HEK293 (cell line): ENCODE measurements around the gene DEDD2.

Experiments
- CTCF ChIA-PET: fragments of 350-600 bp; formaldehyde crosslinking; extraction: SDS; loops from one replicate; lab custom pipeline; 2021; ENCODE audit warnings: antibody characterized with exemption; lab: Yijun Ruan, JAX
- POLR2A ChIA-PET: fragments of 300-600 bp; formaldehyde crosslinking; extraction: SDS; loops from one replicate; lab custom pipeline; 2020; ENCODE audit warnings: antibody characterized with exemption, inconsistent platforms; lab: Yijun Ruan, JAX
- H3K27ac ChIP-seq: fragments of 200-500 bp; sonication (Bioruptor generic); 2 replicates; pipeline ENCODE4 v1.5.1; 2014; ENCODE audit warnings: low read depth, low read length, control low read depth, inconsistent platforms; ENCODE audit errors: extremely low read depth
- H3K36me3 ChIP-seq, 2 experiments: fragments of 200-500 bp in 1 of 2; sonication (Bioruptor generic) in 1 of 2; 1 replicate in 1 of 2; 2 replicates in 1 of 2; pipeline ENCODE4 v1.5.1; 2014 to 2017; ENCODE audit warnings: inconsistent platforms in 2 of 2, low read length in 2 of 2; ENCODE audit not compliant: control insufficient read depth in 2 of 2, insufficient read depth in 1 of 2
- H3K4me1 ChIP-seq: fragments of 200-500 bp; sonication (Bioruptor generic); 2 replicates; pipeline ENCODE4 v1.5.1; 2014; ENCODE audit warnings: mild to moderate bottlenecking, low read length, inconsistent platforms; ENCODE audit not compliant: control insufficient read depth, insufficient read depth
- H3K4me3 ChIP-seq: 2 replicates; pipeline ENCODE4 v1.5.1; 2011; ENCODE audit warnings: low read depth, mild to moderate bottlenecking, control low read depth, low read length, moderate library complexity
- H3K9me3 ChIP-seq: fragments of 200-500 bp; sonication (Bioruptor generic); 2 replicates; pipeline ENCODE4 v1.5.1; 2014; ENCODE audit warnings: low read depth, low read length, inconsistent platforms; ENCODE audit not compliant: control insufficient read depth, insufficient read depth
- BCL11B ChIP-seq: fragments of 450-650 bp; formaldehyde crosslinking; IDR thresholded peaks from 2 replicates; pipeline ENCODE4 v1.5.1; 2016; ENCODE audit warnings: low read depth, missing biosample characterization, missing genetic modification characterization
- HOXA7 ChIP-seq: sonication (generic); formaldehyde crosslinking; IDR thresholded peaks from 2 replicates; pipeline ENCODE4 v1.8.1; 2022; ENCODE audit warnings: missing genetic modification reagents, borderline replicate concordance
- KLF7 ChIP-seq: fragments of 450-650 bp; formaldehyde crosslinking; IDR thresholded peaks from 2 replicates; pipeline ENCODE4 v1.5.1; 2016; ENCODE audit warnings: missing biosample characterization, missing genetic modification characterization, borderline replicate concordance
- PRDM1 ChIP-seq: fragments of 450-650 bp; formaldehyde crosslinking; IDR thresholded peaks from 2 replicates; pipeline ENCODE4; 2016; ENCODE audit warnings: missing biosample characterization, missing genetic modification characterization
- SALL2 ChIP-seq: fragments of 450-650 bp; formaldehyde crosslinking; IDR thresholded peaks from 2 replicates; pipeline ENCODE4 v1.5.0; 2017; ENCODE audit warnings: missing biosample characterization, mild to moderate bottlenecking, missing genetic modification characterization, borderline replicate concordance
- ZNF121 ChIP-seq: fragments of 450-650 bp; formaldehyde crosslinking; IDR thresholded peaks from 2 replicates; pipeline ENCODE4 v1.5.1; 2016; ENCODE audit warnings: missing biosample characterization, missing genetic modification characterization
- ZNF132 ChIP-seq: fragments of 450-650 bp; formaldehyde crosslinking; IDR thresholded peaks from 2 replicates; pipeline ENCODE4 v1.5.1; 2017; ENCODE audit warnings: missing biosample characterization, missing genetic modification characterization, borderline replicate concordance
- ZNF174 ChIP-seq: fragments of 450-650 bp; formaldehyde crosslinking; IDR thresholded peaks from 2 replicates; pipeline ENCODE4 v1.5.0; 2017; ENCODE audit warnings: missing biosample characterization, mild to moderate bottlenecking, missing genetic modification characterization
- ZNF2 ChIP-seq: fragments of 450-650 bp; formaldehyde crosslinking; IDR thresholded peaks from 2 replicates; pipeline ENCODE4 v1.5.1; 2016; ENCODE audit warnings: missing biosample characterization, missing genetic modification characterization
- ZNF266 ChIP-seq: fragments of 450-650 bp; formaldehyde crosslinking; IDR thresholded peaks from 2 replicates; pipeline ENCODE4 v1.5.1; 2016; ENCODE audit warnings: missing biosample characterization, missing genetic modification characterization, low read depth
- ZNF341 ChIP-seq: fragments of 450-650 bp; formaldehyde crosslinking; IDR thresholded peaks from 2 replicates; pipeline ENCODE4; 2016; ENCODE audit warnings: low read depth, missing biosample characterization, missing genetic modification characterization
- ZNF394 ChIP-seq: fragments of 450-650 bp; formaldehyde crosslinking; IDR thresholded peaks from 2 replicates; pipeline ENCODE4 v1.5.1; 2016; ENCODE audit warnings: missing biosample characterization, missing genetic modification characterization, mild to moderate bottlenecking, moderate library complexity, borderline replicate concordance
- ZNF423 ChIP-seq: fragments of 450-650 bp; formaldehyde crosslinking; IDR thresholded peaks from 2 replicates; pipeline ENCODE4 v1.5.1; 2016; ENCODE audit warnings: missing biosample characterization, missing genetic modification characterization
- ZNF433 ChIP-seq: fragments of 450-650 bp; formaldehyde crosslinking; IDR thresholded peaks from 2 replicates; pipeline ENCODE4 v1.5.1; 2016; ENCODE audit warnings: missing biosample characterization, missing genetic modification characterization, low read depth
- ZNF529 ChIP-seq: fragments of 450-650 bp; formaldehyde crosslinking; IDR thresholded peaks from 2 replicates; pipeline ENCODE4 v1.5.1; 2017; ENCODE audit warnings: missing genetic modification characterization, missing biosample characterization; ENCODE audit not compliant: insufficient replicate concordance
- TF ChIP-seq, protein P1 (sequence below): fragments of 450-650 bp; formaldehyde crosslinking; IDR thresholded peaks from 2 replicates; pipeline ENCODE4 v1.5.1; 2017; ENCODE audit warnings: missing biosample characterization, missing genetic modification characterization
- TF ChIP-seq, protein P2 (sequence below): fragments of 450-650 bp; formaldehyde crosslinking; IDR thresholded peaks from 2 replicates; pipeline ENCODE4 v1.5.1; 2017; ENCODE audit warnings: missing biosample characterization, missing genetic modification characterization
- TF ChIP-seq, protein P3 (sequence below): fragments of 450-650 bp; formaldehyde crosslinking; IDR thresholded peaks from 2 replicates; pipeline ENCODE4 v1.5.1; 2016; ENCODE audit warnings: missing biosample characterization, missing genetic modification characterization
- TF ChIP-seq, protein P4 (sequence below): fragments of 450-650 bp; formaldehyde crosslinking; IDR thresholded peaks from 2 replicates; pipeline ENCODE4 v1.5.1; 2016; ENCODE audit warnings: missing biosample characterization, missing genetic modification characterization

DEDD2 gene

DNA sequence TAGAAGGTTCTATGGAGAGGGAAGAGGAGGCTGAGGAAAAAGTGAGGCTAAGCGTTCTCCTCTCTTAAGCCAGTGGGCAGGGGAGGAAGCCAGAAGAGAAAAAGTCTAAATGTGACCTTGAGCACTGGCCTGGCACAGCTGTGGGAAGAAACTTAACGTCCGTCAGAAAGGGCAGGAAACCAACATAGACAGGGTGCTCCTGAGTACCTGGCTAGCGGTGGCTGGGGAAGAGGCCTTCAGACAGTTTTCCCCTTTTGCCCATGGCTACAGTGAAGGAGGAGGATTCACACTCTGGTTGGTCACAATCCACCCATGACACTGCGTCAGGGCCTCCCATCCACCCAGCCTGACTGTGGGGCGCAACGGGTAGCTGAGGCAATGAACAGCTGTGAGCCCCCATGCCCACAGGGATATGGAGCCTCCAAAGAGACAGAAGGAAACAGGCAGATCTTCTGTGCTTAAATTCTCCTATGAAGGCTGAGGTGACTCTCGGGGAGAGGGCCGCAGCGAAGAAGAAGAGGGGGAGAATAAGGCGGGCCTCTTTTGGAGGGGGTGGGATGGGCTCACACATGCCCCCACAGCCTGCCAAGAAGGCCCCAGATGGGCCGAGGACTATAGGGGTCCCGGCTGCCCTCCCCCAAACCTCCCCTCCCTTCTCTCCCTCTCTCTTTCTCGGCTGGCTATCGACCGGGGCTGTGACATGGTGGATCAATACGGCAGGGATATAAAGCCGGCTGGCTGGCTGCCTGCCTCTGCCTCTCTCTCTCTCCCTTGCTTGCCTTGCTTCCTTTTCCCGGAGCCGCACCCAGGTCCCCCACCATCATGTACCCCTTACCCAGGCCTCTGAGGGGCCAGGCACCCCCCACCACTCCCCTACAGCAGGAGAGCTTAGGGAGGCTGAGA, 65.4 kb downstream of the DEDD2 start:
- 0 out of 2 replicates have a peak, but pooled peaks have one; percentile 38 for TF ChIP-seq PRDM1 (tag by site-specific recombination)
- TF ChIP-seq ZNF2 (tag by site-specific recombination) = no peak
- Histone ChIP-seq H3K27ac (no peak overlapping the region), H3K4me3 (no peak overlapping the region), H3K36me3 (no peaks in the 10 kb centered on the region), H3K4me1 (no peaks in the 10 kb centered on the region), H3K9me3 (no peaks in the 10 kb centered on the region)
- ChIA-PET CTCF (interaction anchor here (0.7 to 1.6 kb wide), 2 partner anchors 26 to 44 kb away, joined by 3 to 5 read pairs; no protein-coding TSS in a partner anchor), POLR2A (no interaction called here)

DNA sequence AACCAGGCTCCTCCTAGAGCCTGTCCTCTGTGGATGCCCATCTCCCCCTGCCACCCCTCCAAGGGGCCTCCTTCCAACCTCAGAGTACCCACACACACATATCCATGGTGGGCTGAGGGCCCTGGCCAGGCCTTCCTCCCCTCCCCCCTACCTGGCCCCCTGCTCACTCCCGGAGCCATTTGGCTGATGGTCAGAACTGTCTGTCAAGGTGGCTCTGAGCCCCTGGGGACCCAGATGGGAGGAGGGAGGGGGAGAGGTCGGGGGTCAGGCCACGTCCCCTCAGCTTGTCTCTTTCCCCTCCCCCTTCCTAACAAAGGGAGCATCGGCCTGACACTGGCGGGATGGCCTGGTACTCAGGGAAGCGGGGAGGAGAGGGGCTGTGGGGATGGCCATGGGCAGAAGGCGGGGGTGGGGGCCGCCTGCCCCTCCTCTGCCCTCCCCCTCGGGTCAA, 66.5 kb downstream of the DEDD2 start:
- no peak for TF ChIP-seq ZNF266
- no peak for TF ChIP-seq ZNF132 (tag by site-specific recombination)
- TF ChIP-seq KLF7 (tag by site-specific recombination) = no peak
- Histone ChIP-seq H3K9me3 (no peaks in the 10 kb centered on the region), H3K36me3 (no peaks in the 10 kb centered on the region), H3K4me1 (no peaks in the 10 kb centered on the region), H3K27ac (no peak overlapping the region), H3K4me3 (no peak overlapping the region)
- POLR2A ChIA-PET = no interaction called here
- CTCF ChIA-PET = interaction anchor here (1.4 kb wide), 1 partner anchor 18 kb away, joined by 3 read pairs; no protein-coding TSS in a partner anchor

DNA sequence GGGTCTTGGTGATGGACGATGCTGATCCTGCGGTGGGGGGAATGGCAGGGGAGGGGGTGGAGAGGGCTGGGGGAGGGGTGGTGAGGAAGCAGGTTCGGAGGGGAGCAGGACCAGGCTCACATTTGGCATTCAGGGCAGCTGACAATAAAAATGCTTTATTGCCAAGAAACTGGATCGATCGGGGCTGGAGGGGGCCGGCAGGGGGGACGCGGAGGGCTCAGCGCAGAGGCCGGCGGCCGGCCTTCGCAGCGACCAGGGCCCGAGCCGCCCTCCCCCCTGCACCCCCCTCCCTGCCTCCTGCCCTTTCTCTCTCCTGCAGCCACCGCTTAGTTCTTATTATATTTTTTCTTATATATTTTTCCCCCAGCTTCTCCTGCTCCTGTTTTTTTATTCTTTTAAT, 67.1 kb downstream of the DEDD2 start:
- TF ChIP-seq HOXA7 (CRISPR knock-in tag) (no peak), ZNF394 (tag by site-specific recombination) (no peak), BCL11B (tag by site-specific recombination) (no peak), ZNF121 (tag by site-specific recombination) (no peak), ZNF423 (no peak), ZNF341 (tag by site-specific recombination) (no peak), SALL2 (tag by site-specific recombination) (no peak), ZNF433 (no peak), ZNF529 (no peak), ZNF174 (tag by site-specific recombination) (no peak)
- TF ChIP-seq, protein P1, sequence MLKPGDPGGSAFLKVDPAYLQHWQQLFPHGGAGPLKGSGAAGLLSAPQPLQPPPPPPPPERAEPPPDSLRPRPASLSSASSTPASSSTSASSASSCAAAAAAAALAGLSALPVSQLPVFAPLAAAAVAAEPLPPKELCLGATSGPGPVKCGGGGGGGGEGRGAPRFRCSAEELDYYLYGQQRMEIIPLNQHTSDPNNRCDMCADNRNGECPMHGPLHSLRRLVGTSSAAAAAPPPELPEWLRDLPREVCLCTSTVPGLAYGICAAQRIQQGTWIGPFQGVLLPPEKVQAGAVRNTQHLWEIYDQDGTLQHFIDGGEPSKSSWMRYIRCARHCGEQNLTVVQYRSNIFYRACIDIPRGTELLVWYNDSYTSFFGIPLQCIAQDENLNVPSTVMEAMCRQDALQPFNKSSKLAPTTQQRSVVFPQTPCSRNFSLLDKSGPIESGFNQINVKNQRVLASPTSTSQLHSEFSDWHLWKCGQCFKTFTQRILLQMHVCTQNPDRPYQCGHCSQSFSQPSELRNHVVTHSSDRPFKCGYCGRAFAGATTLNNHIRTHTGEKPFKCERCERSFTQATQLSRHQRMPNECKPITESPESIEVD (tag by site-specific recombination) = no peak
- TF ChIP-seq, protein P2, sequence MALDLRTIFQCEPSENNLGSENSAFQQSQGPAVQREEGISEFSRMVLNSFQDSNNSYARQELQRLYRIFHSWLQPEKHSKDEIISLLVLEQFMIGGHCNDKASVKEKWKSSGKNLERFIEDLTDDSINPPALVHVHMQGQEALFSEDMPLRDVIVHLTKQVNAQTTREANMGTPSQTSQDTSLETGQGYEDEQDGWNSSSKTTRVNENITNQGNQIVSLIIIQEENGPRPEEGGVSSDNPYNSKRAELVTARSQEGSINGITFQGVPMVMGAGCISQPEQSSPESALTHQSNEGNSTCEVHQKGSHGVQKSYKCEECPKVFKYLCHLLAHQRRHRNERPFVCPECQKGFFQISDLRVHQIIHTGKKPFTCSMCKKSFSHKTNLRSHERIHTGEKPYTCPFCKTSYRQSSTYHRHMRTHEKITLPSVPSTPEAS (tag by site-specific recombination) = no peak
- TF ChIP-seq, protein P3, sequence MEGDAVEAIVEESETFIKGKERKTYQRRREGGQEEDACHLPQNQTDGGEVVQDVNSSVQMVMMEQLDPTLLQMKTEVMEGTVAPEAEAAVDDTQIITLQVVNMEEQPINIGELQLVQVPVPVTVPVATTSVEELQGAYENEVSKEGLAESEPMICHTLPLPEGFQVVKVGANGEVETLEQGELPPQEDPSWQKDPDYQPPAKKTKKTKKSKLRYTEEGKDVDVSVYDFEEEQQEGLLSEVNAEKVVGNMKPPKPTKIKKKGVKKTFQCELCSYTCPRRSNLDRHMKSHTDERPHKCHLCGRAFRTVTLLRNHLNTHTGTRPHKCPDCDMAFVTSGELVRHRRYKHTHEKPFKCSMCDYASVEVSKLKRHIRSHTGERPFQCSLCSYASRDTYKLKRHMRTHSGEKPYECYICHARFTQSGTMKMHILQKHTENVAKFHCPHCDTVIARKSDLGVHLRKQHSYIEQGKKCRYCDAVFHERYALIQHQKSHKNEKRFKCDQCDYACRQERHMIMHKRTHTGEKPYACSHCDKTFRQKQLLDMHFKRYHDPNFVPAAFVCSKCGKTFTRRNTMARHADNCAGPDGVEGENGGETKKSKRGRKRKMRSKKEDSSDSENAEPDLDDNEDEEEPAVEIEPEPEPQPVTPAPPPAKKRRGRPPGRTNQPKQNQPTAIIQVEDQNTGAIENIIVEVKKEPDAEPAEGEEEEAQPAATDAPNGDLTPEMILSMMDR (tag by site-specific recombination) = no peak
- TF ChIP-seq, protein P4, sequence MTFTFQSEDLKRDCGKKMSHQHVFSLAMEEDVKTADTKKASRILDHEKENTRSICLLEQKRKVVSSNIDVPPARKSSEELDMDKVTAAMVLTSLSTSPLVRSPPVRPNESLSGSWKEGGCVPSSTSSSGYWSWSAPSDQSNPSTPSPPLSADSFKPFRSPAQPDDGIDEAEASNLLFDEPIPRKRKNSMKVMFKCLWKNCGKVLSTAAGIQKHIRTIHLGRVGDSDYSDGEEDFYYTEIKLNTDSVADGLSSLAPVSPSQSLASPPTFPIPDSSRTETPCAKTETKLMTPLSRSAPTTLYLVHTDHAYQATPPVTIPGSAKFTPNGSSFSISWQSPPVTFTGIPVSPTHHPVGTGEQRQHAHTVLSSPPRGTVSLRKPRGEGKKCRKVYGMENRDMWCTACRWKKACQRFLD (tag by site-specific recombination) = no peak
- Histone ChIP-seq H3K9me3 (no peaks in the 10 kb centered on the region), H3K27ac (no peak overlapping the region), H3K36me3 (no peaks in the 10 kb centered on the region), H3K4me1 (no peaks in the 10 kb centered on the region), H3K4me3 (no peak overlapping the region)
- ChIA-PET CTCF (interaction anchor here (0.7 to 1.4 kb wide), 2 partner anchors 12 to 18 kb away, joined by 3 read pairs; no protein-coding TSS in a partner anchor), POLR2A (interaction anchor here (0.5 kb wide), 1 partner anchor 49 kb away, joined by 3 read pairs; no protein-coding TSS in a partner anchor)
